SK-N-SH treated with all-trans-retinoic acid at 6 μM for 48 hours (cell line): Measurements from ENCODE around the gene PHGDH.
"Not testable (repeated sequence)": the region's sequence is repeated elsewhere in the genome, so short reads cannot be mapped to it uniquely, and the experiment has no call there.

Experiments
- ATAC-seq: fragments of 200-7000 bp; cut with Tn5 transposase; 3 replicates; pipeline ENCODE4 v1.9.1; 2020; ENCODE audit warnings: mild to moderate bottlenecking, moderate library complexity
- ARNTL ChIP-seq: fragments of 450-650 bp; formaldehyde crosslinking; IDR thresholded peaks from 2 replicates; pipeline ENCODE4 v1.5.0; 2020; ENCODE audit warnings: low read depth, mild to moderate bottlenecking, moderate library complexity, borderline replicate concordance
- BACH2 ChIP-seq: fragments of 250-450 bp; sonication (Bioruptor Pico); IDR thresholded peaks from 2 replicates; pipeline ENCODE4 v1.9.0; 2021; ENCODE audit warnings: mild to moderate bottlenecking, borderline replicate concordance
- ESRRG ChIP-seq: fragments of 250-450 bp; sonication (Bioruptor Pico); IDR thresholded peaks from 2 replicates; pipeline ENCODE4 v1.6.1; 2021; ENCODE audit warnings: mild to moderate bottlenecking
- GLIS3 ChIP-seq: fragments of 250-450 bp; sonication (Bioruptor Pico); IDR thresholded peaks from 2 replicates; pipeline ENCODE4 v1.5.0; 2020; ENCODE audit warnings: mild to moderate bottlenecking, moderate library complexity
- OSR1 ChIP-seq: fragments of 250-450 bp; sonication (Bioruptor Pico); IDR thresholded peaks from 2 replicates; pipeline ENCODE4 v1.8.0; 2022; ENCODE audit warnings: moderate library complexity, mild to moderate bottlenecking, inconsistent platforms
- SNAI2 ChIP-seq: fragments of 250-450 bp; sonication (Bioruptor Pico); IDR thresholded peaks from 2 replicates; pipeline ENCODE4 v1.5.0; 2020; ENCODE audit warnings: mild to moderate bottlenecking, moderate library complexity
- TCF4 ChIP-seq: fragments of 250-450 bp; sonication (Bioruptor Pico); IDR thresholded peaks from 2 replicates; pipeline ENCODE4 v1.8.0; 2021; ENCODE audit warnings: mild to moderate bottlenecking, moderate library complexity, borderline replicate concordance
- TOX ChIP-seq: fragments of 250-450 bp; sonication (Bioruptor Pico); IDR thresholded peaks from 2 replicates; pipeline ENCODE4 v1.8.0; 2021; ENCODE audit warnings: mild to moderate bottlenecking, moderate library complexity, borderline replicate concordance
- ZC3H10 ChIP-seq: fragments of 250-450 bp; sonication (Bioruptor Pico); IDR thresholded peaks from 2 replicates; pipeline ENCODE4 v1.5.1; 2021; ENCODE audit warnings: mild to moderate bottlenecking, moderate library complexity
- ZFP30 ChIP-seq: fragments of 450-650 bp; formaldehyde crosslinking; IDR thresholded peaks from 2 replicates; pipeline ENCODE4 v1.5.0; 2022; ENCODE audit warnings: mild to moderate bottlenecking, moderate library complexity
- ZNF565 ChIP-seq: fragments of 450-650 bp; formaldehyde crosslinking; conservative IDR thresholded peaks from 2 replicates; pipeline ENCODE4 v1.5.0; 2020; ENCODE audit warnings: low read depth, mild to moderate bottlenecking, moderate library complexity
- ZNF70 ChIP-seq: fragments of 450-650 bp; formaldehyde crosslinking; IDR thresholded peaks from 2 replicates; pipeline ENCODE4 v1.5.0; 2020; ENCODE audit warnings: mild to moderate bottlenecking, moderate library complexity
- TF ChIP-seq, protein P1 (sequence below): fragments of 250-450 bp; sonication (Bioruptor Pico); IDR thresholded peaks from 2 replicates; pipeline ENCODE4 v1.5.1; 2020; ENCODE audit warnings: low read depth, mild to moderate bottlenecking, moderate library complexity
- TF ChIP-seq, protein P2 (sequence below): fragments of 250-450 bp; sonication (Bioruptor Pico); IDR thresholded peaks from 2 replicates; pipeline ENCODE4 v1.5.0; 2020; ENCODE audit warnings: mild to moderate bottlenecking, moderate library complexity
- TF ChIP-seq, protein P3 (sequence below): fragments of 250-450 bp; sonication (Bioruptor Pico); IDR thresholded peaks from 2 replicates; pipeline ENCODE4 v1.8.0; 2021; ENCODE audit warnings: low read depth, mild to moderate bottlenecking, moderate library complexity, borderline replicate concordance
- TF ChIP-seq, protein P4 (sequence below): fragments of 250-450 bp; sonication (Bioruptor Pico); IDR thresholded peaks from 2 replicates; pipeline ENCODE4 v1.8.0; 2020; ENCODE audit warnings: mild to moderate bottlenecking, moderate library complexity, borderline replicate concordance
- TF ChIP-seq, protein P5 (sequence below): fragments of 250-450 bp; sonication (Bioruptor Pico); IDR thresholded peaks from 2 replicates; pipeline ENCODE4 v1.5.1; 2021; ENCODE audit warnings: mild to moderate bottlenecking, moderate library complexity

PHGDH gene

DNA sequence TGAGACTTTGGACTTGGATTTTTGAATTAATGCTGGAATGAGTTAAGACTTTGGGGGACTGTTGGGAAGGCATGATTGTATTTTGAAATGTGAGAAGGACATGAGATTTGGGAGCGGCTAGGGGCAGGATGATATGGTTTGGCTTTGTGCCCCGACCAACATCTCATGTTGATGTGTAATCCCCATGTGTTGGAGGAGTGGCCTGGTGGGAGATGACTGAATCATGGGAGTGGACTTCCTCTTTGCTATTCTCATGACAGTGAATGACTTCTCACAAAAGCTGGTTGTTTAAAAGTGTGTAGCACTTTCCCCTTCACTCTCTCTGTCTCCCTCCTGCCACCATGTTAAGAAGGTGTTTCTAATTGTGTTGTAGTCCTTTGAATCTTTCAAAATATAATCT, 9.3 kb upstream of the PHGDH start:
- ATAC-seq: no peak
- TF ChIP-seq ZFP30 (CRISPR knock-in tag) (no peak), ZNF565 (CRISPR knock-in tag) (no peak), ARNTL (no peak), SNAI2 (CRISPR knock-in tag) (no peak), TOX (no peak), GLIS3 (CRISPR knock-in tag) (no peak), TCF4 (CRISPR knock-in tag) (no peak), OSR1 (no peak), ZNF70 (no peak), ESRRG (CRISPR knock-in tag) (no peak)
- TF ChIP-seq, protein P1, sequence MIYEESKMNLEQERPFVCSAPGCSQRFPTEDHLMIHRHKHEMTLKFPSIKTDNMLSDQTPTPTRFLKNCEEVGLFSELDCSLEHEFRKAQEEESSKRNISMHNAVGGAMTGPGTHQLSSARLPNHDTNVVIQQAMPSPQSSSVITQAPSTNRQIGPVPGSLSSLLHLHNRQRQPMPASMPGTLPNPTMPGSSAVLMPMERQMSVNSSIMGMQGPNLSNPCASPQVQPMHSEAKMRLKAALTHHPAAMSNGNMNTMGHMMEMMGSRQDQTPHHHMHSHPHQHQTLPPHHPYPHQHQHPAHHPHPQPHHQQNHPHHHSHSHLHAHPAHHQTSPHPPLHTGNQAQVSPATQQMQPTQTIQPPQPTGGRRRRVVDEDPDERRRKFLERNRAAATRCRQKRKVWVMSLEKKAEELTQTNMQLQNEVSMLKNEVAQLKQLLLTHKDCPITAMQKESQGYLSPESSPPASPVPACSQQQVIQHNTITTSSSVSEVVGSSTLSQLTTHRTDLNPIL (CRISPR knock-in tag): no peak
- TF ChIP-seq, protein P2, sequence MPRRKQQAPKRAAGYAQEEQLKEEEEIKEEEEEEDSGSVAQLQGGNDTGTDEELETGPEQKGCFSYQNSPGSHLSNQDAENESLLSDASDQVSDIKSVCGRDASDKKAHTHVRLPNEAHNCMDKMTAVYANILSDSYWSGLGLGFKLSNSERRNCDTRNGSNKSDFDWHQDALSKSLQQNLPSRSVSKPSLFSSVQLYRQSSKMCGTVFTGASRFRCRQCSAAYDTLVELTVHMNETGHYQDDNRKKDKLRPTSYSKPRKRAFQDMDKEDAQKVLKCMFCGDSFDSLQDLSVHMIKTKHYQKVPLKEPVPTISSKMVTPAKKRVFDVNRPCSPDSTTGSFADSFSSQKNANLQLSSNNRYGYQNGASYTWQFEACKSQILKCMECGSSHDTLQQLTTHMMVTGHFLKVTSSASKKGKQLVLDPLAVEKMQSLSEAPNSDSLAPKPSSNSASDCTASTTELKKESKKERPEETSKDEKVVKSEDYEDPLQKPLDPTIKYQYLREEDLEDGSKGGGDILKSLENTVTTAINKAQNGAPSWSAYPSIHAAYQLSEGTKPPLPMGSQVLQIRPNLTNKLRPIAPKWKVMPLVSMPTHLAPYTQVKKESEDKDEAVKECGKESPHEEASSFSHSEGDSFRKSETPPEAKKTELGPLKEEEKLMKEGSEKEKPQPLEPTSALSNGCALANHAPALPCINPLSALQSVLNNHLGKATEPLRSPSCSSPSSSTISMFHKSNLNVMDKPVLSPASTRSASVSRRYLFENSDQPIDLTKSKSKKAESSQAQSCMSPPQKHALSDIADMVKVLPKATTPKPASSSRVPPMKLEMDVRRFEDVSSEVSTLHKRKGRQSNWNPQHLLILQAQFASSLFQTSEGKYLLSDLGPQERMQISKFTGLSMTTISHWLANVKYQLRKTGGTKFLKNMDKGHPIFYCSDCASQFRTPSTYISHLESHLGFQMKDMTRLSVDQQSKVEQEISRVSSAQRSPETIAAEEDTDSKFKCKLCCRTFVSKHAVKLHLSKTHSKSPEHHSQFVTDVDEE (CRISPR knock-in tag): no peak
- TF ChIP-seq, protein P3, sequence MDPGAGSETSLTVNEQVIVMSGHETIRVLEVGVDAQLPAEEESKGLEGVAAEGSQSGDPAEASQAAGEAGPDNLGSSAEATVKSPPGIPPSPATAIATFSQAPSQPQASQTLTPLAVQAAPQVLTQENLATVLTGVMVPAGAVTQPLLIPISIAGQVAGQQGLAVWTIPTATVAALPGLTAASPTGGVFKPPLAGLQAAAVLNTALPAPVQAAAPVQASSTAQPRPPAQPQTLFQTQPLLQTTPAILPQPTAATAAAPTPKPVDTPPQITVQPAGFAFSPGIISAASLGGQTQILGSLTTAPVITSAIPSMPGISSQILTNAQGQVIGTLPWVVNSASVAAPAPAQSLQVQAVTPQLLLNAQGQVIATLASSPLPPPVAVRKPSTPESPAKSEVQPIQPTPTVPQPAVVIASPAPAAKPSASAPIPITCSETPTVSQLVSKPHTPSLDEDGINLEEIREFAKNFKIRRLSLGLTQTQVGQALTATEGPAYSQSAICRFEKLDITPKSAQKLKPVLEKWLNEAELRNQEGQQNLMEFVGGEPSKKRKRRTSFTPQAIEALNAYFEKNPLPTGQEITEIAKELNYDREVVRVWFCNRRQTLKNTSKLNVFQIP (CRISPR knock-in tag): no peak
- TF ChIP-seq, protein P4, sequence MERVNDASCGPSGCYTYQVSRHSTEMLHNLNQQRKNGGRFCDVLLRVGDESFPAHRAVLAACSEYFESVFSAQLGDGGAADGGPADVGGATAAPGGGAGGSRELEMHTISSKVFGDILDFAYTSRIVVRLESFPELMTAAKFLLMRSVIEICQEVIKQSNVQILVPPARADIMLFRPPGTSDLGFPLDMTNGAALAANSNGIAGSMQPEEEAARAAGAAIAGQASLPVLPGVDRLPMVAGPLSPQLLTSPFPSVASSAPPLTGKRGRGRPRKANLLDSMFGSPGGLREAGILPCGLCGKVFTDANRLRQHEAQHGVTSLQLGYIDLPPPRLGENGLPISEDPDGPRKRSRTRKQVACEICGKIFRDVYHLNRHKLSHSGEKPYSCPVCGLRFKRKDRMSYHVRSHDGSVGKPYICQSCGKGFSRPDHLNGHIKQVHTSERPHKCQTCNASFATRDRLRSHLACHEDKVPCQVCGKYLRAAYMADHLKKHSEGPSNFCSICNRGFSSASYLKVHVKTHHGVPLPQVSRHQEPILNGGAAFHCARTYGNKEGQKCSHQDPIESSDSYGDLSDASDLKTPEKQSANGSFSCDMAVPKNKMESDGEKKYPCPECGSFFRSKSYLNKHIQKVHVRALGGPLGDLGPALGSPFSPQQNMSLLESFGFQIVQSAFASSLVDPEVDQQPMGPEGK (CRISPR knock-in tag): no peak

DNA sequence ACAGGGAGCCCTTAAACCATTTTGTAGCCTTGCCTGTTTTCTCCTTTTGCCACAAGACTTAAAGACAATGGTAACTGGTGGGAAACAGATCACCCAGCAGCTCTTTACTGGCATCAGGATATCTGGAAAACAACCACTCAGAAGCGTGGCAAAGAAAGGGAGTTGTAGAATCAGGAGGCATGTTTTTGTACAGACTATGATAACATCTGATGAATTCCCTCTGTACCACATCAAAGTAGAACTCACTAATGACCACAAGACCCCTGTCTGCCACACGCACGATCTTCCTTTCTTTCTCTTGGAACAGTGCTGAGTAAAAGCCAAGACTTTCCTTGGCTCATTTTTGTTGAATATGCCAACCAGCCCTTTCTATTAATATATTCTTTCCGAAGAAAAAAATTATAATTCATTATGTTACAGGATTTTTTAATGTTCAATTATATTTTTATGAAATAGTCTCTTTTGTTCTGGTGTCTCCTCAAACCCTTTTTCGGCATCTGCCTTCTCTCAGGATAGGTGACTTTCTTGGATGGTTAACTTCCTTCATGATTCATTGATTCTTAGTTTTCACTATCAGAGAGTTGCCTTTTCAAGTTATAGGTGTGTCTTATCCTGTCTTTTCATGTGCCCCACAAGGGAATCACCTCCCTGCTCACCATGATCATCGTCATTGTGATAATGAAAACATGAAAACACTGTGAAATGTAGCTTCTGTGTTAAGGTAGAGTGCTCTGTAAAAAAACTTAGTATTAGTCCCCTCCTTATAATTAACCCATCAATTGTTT, 7.9 kb upstream of the PHGDH start:
- TF ChIP-seq, protein P5, sequence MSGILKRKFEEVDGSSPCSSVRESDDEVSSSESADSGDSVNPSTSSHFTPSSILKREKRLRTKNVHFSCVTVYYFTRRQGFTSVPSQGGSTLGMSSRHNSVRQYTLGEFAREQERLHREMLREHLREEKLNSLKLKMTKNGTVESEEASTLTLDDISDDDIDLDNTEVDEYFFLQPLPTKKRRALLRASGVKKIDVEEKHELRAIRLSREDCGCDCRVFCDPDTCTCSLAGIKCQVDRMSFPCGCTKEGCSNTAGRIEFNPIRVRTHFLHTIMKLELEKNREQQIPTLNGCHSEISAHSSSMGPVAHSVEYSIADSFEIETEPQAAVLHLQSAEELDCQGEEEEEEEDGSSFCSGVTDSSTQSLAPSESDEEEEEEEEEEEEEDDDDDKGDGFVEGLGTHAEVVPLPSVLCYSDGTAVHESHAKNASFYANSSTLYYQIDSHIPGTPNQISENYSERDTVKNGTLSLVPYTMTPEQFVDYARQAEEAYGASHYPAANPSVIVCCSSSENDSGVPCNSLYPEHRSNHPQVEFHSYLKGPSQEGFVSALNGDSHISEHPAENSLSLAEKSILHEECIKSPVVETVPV (CRISPR knock-in tag): no peak
- TF ChIP-seq ZC3H10 (CRISPR knock-in tag) (no peak), GLIS3 (CRISPR knock-in tag) (no peak), SNAI2 (CRISPR knock-in tag) (no peak), BACH2 (CRISPR knock-in tag) (no peak)
- TF ChIP-seq, protein P1 (CRISPR knock-in tag): no peak
- ATAC-seq: no peak

DNA sequence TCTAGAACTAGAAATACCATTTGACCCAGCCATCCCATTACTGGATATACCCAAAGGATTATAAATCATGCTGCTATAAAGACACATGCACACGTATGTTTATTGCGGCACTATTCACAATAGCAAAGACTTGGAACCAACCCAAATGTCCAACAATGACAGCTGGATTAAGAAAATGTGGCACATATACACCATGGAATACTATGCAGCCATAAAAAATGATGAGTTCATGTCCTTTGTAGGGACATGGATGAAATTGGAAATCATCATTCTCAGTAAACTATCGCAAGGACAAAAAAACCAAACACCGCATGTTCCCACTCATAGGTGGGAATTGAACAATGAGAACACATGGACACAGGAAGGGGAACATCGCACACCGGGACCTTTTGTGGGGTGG, 5.1 kb upstream of the PHGDH start:
- ATAC-seq: not testable (repeated sequence)
